Right atrium auricular region (tissue), 2 donors: ENCODE data around the gene SPTB. TPM values are rescaled to one million over a fixed set of nuclear protein-coding genes. Genes with fewer than 3 reads are reported as not detected.
"Not testable (repeated sequence)": the region's sequence is repeated elsewhere in the genome, so short reads cannot be mapped to it uniquely, and the experiment has no call there.

ENCODE experiments used
- DNase-seq: peaks from one replicate; pipeline ENCODE4 v3.0.0-alpha.2; 2019; ENCODE audit warnings: low spot score
- H3K27ac ChIP-seq, 2 donors: fragments of 200-600 bp; sonication (generic); 1 replicate in 1 of 2; 2 replicates in 1 of 2; pipeline ENCODE4 v1.5.1; 2016 to 2019
- H3K27me3 ChIP-seq, 2 donors: fragments of 200-600 bp; sonication (generic); one replicate each; pipeline versions ENCODE4 v1.5.1 to v1.6.0; 2017 to 2019
- H3K36me3 ChIP-seq: fragments of 200-600 bp; sonication (generic); one replicate; pipeline ENCODE4 v1.5.1; 2016
- H3K4me1 ChIP-seq, 2 donors: fragments of 200-600 bp; sonication (generic); one replicate each; pipeline versions ENCODE4 v1.5.1 to v1.6.0; 2017 to 2019
- H3K4me3 ChIP-seq, 2 donors: fragments of 200-600 bp; sonication (generic); 1 replicate in 1 of 2; 2 replicates in 1 of 2; pipeline ENCODE4 v1.5.1; 2017 to 2019; ENCODE audit warnings: mild to moderate bottlenecking in 1 of 2, moderate library complexity in 1 of 2
- H3K9me3 ChIP-seq, 2 donors: fragments of 200-600 bp; sonication (generic); one replicate each; pipeline ENCODE4 v1.5.1; 2019
- total RNA-seq, 2 donors: library from RNA; depleted of rRNA; stranded (reverse); fragments of >200 nt; gene quantifications; one replicate each; pipeline ENCODE4 v1.1.0, GENCODE V29; 2016
- TF ChIP-seq, protein P1 (sequence below), 2 donors: fragments of 200-600 bp; sonication (generic); IDR thresholded peaks; one replicate each; pipeline ENCODE4 v1.5.1; 2019; ENCODE audit warnings: antibody characterized with exemption in 2 of 2

SPTB gene
- total RNA-seq, 2 donors from 2014 or later = 84.4 to 102 TPM

DNA sequence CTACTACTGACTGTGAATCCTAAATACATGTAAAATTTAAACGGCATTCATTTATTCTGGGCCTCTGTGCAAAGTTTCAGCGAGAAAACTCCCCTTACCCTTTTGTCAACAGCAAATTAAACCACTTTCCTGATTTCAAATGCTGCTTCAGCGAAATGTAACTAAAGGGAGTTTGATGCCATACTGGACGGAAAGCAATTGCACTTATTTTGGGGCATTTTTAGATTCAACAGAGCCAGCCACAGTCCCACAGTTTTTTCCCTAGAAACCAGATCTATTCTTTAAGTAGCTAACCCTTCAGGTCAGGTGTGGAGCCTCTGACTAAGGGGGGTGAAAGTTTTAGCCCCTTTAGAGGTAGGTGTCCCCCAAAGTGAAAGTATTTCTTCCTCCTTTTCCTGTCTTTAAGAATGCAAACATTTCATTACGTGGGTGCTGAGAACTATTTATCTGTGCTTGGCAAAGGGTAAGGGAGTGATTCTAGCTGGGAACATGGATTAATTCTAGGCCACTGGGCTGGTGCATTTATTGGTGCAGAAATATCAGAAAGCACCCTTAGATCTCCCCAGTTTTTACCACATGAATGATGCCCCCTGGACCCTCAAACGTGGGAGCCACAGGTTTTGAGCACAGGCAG lies 72.7 kb downstream of the SPTB start:
- DNase-seq = no peak
- H3K36me3 ChIP-seq = peaks cover 15% of the 10 kb centered on the region
- H3K27ac ChIP-seq = peak overlapping the region; percentile 29 to 66
- TF ChIP-seq, protein P1, sequence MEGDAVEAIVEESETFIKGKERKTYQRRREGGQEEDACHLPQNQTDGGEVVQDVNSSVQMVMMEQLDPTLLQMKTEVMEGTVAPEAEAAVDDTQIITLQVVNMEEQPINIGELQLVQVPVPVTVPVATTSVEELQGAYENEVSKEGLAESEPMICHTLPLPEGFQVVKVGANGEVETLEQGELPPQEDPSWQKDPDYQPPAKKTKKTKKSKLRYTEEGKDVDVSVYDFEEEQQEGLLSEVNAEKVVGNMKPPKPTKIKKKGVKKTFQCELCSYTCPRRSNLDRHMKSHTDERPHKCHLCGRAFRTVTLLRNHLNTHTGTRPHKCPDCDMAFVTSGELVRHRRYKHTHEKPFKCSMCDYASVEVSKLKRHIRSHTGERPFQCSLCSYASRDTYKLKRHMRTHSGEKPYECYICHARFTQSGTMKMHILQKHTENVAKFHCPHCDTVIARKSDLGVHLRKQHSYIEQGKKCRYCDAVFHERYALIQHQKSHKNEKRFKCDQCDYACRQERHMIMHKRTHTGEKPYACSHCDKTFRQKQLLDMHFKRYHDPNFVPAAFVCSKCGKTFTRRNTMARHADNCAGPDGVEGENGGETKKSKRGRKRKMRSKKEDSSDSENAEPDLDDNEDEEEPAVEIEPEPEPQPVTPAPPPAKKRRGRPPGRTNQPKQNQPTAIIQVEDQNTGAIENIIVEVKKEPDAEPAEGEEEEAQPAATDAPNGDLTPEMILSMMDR (IDR thresholded peaks at IDR 0.05) = no peak
- H3K27me3 ChIP-seq = no peaks in the 10 kb centered on the region
- H3K4me1 ChIP-seq = peaks cover 0 to 23% of the 10 kb centered on the region in 2 donors
- H3K9me3 ChIP-seq = no peaks in the 10 kb centered on the region
- no peak overlapping the region for H3K4me3 ChIP-seq

DNA sequence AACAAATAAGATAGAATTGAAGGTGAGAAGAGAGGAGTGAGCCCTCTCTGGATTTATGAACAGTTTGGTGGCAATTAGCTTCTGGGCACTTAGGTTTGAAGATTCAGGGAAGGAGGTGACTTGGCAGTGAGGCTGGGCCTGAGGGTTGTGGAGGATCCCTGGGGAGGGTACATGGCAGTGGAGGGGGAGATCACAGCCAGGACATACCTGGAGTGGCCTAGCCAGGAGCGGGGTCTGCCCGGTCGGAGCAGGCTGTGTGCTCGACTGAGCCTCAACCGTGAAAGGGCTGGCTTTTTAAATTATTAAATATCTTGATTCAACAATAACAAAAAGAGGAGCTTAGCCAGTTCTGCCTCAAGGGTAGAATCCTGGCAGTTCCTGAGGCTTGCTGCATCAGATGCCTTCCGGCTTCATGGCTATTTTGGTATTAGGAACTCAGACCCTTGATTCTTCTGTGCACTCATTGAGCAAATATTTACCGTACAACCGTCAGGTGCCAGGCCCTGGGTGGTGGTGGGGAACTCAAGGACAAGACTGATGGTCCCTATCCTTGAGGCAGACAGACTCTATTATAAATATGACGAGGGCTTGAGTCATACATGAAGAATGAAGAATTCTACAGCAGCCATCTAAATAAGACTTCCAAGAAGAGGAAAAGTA lies 73.4 kb downstream of the SPTB start:
- no peak for DNase-seq
- Histone ChIP-seq H3K27ac (peak overlapping the region; percentile 42 to 66), H3K4me3 (no peak overlapping the region), H3K27me3 (no peaks in the 10 kb centered on the region), H3K9me3 (no peaks in the 10 kb centered on the region), H3K4me1 (peaks cover 0 to 23% of the 10 kb centered on the region in 2 donors), H3K36me3 (peaks cover 20% of the 10 kb centered on the region)
- TF ChIP-seq, protein P1 (IDR thresholded peaks at IDR 0.05) = no peak

DNA sequence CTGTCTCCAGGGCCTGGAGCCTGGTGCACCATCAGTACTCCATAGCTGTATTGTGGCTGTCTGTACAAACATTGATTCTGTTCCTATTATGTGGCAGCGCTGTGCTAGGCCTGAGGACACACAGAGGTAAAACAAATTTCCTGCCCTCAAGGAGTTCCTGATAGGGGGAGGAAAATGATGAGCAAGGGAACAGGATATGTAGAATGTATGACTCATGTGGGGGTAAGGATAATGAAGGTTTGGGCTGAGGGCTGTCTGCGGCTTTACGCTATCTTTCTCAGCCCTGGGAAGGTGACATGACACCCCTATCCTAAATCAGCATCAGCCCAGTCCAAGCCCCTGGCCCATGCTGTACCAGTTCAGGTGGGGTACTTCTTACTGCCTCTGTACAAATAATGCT lies 74.1 kb downstream of the SPTB start:
- Histone ChIP-seq H3K4me1 (peaks cover 0 to 23% of the 10 kb centered on the region in 2 donors), H3K27ac (peak overlapping the region; percentile 42 to 66), H3K36me3 (peaks cover 24% of the 10 kb centered on the region)
- H3K9me3 ChIP-seq, H3K4me3 ChIP-seq, DNase-seq, H3K27me3 ChIP-seq: not testable (repeated sequence)

DNA sequence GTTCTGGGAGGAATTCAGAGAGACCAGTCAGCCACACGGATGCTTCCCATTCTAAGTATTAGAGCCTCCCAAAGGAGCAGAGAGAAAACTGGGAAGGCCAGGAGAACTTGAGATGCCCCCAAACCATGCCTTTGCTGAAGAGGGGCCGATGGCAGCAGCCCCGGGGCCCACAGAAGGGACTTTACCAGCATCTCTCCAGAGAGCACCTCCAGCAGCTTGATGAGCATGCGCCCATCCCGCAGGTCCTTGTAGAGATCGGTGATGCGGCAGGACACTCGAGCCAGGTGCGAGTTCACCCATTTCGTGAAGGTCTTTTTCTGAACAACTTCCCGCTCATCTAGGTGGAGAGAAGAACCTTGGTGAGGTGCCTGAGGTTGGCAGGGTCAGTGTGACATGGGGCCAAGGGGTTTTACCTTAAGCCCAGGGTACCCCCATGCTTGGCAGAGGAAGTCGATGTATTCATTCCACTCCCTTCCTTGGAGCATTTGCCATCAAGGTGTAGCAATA lies 74.9 kb downstream of the SPTB start:
- Histone ChIP-seq H3K27me3 (no peaks in the 10 kb centered on the region), H3K4me3 (no peak overlapping the region), H3K27ac (no peak overlapping the region), H3K36me3 (peaks cover 24% of the 10 kb centered on the region), H3K9me3 (no peaks in the 10 kb centered on the region), H3K4me1 (peaks cover 0 to 23% of the 10 kb centered on the region in 2 donors)
- TF ChIP-seq, protein P1 (IDR thresholded peaks at IDR 0.05) = no peak
- no peak for DNase-seq

DNA sequence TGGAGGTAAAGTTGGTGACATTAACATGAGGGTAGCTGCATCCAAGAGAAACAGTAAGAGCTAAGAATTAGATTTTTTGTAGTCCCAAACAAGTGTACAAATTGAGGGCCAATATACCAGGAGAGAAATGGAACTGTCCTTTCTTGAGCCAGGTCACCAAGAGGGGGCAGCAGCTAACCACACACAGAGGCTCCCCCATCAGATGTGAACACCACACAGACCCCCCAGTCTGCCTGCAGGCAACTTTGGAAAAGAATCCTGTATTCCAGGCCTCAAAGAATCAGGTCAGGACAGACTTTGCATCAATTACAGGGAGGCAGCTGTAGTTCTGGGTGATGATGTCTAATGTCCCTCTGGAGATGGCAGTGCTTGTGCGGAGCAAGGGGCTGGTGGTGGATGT lies 77.9 kb downstream of the SPTB start:
- TF ChIP-seq, protein P1 (IDR thresholded peaks at IDR 0.05) = peak in 1 of 2 donors; percentile 48
- peaks cover 41% of the 10 kb centered on the region for H3K36me3 ChIP-seq
- peaks cover 0 to 11% of the 10 kb centered on the region in 2 donors for H3K4me1 ChIP-seq
- no peak overlapping the region for H3K27ac ChIP-seq
- no peaks in the 10 kb centered on the region for H3K9me3 ChIP-seq
- DNase-seq = no peak
- no peaks in the 10 kb centered on the region for H3K27me3 ChIP-seq
- H3K4me3 ChIP-seq = no peak overlapping the region

DNA sequence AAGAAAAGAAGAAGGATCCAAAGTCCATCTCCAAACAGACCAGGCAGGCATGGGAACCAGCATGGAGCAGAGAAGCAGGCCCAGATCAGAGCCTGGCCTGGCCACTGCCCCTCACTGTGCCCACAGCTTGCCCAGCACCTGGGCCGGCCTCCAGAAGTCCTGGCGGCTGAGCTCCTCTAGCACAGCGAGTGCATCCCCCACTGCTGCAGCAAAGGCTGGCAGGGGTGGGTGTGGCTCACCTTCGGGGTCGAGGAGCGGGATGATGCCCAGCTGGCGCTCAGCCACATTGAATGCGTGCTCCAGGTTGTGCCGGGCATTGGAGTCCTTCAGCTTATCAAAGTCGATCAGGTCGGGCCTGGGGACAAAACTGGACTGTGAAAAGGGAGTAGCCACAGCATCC lies 78.7 kb downstream of the SPTB start:
- Histone ChIP-seq H3K36me3 (peaks cover 49% of the 10 kb centered on the region), H3K4me3 (no peak overlapping the region), H3K4me1 (peaks cover 0 to 3% of the 10 kb centered on the region in 2 donors), H3K9me3 (no peaks in the 10 kb centered on the region), H3K27ac (no peak overlapping the region), H3K27me3 (no peaks in the 10 kb centered on the region)
- TF ChIP-seq, protein P1 (IDR thresholded peaks at IDR 0.05) = no peak
- no peak for DNase-seq
